GM12872 (cell line): ENCODE data around the gene QRFPR.

Experiments
- CTCF ChIP-seq: IDR thresholded peaks from 3 replicates; pipeline ENCODE4 v1.5.1; 2011; ENCODE audit warnings: low read depth, mild to moderate bottlenecking, low read length, moderate library complexity; ENCODE audit not compliant: insufficient read depth

The QRFPR gene

DNA sequence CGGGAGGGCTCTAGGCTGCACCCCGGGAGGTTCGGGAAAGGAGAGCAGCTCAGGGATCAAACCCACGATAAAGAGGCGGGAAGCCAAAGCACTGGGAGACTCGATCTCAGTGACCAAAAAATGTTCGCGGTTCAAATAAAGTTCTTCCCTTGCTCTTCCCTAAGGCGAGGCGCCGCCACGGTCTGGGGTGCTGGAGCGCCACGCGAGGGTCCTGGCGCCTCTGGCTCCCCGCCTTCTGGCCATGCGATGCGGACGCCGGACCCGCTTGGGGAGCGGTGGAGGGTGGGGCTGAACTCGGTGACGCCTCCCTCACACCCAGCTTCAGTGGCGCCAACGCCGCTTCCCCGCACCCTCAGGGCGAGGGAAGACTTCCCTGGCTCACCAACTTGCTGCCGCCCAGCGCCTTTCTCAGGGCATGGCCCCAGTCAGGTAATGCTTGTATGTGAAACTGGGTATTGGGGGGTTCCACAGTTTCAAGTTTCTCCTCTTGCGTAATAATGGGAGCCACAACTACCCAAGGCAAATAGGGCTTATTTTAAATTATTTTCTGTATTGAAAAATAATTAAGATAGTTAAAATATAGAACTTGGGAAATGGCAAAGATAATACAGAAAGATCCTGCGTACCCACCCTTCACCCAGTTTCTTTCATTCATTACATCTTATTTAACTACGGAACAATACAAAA lies at the start of gene QRFPR:
TSS of gene QRFPR (minus strand) at position 243 of the 687 bp plus-strand sequence. CDS start 371 bp downstream, outside the sequence.
- TF ChIP-seq CTCF: no peak

DNA sequence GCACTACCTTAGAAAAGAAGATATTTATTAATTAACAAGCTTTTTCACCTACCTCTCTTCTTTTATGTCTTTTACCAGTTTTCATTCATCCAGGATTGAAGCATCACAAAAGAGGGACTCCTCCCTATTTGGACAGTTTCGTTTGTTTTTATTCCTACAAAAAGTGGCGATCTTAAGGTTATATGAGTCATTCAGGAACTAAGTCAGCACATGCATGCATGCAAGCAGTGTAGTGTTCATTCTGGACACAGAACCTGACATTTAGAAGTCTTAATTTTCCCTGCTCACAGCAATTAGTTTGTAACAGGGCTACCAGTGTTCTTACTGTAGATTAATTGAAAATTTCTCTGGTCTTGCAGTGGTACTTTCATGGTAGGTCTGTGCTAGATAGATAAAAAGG lies 47.9 kb upstream of the QRFPR start:
- no peak for TF ChIP-seq CTCF

DNA sequence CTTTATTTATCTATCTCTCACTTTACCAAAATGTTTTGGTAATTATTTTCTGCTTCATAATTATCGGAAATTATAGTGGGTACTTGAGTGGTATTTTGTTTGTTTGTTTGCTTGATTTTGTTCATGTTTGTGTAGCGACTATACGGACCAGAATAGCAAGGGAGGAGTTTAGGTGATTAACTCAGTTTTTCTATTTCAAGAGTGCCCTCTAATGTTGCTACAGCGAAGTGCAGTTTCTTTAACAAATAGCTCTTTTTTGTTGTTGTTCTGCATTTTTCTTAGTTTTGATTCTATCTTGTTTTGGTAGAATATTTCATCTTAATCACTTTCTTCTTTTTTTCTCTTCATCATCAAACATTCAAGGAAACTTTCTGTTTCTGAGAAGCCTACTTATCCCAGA lies 40.8 kb upstream of the QRFPR start:
- TF ChIP-seq CTCF: peak; percentile 39; the same call in 1 of the 3 replicates

GRCh38 chr4:121411151-121411744 lies 30.4 kb upstream of the QRFPR start:
- no peak for TF ChIP-seq CTCF

GRCh38 chr4:121400632-121401031 lies 19.8 kb upstream of the QRFPR start:
- TF ChIP-seq CTCF: no peak

GRCh38 chr4:121397941-121398601 lies 17.3 kb upstream of the QRFPR start:
- no peak for TF ChIP-seq CTCF

- TF ChIP-seq CTCF: no peak
These were observed 16.6 kb upstream of the QRFPR start for GRCh38 chr4:121397434-121397833.
